NCI-H69 (cell line): ENCODE results near the gene NOS3.
"Not testable (repeated sequence)": the region's sequence is repeated elsewhere in the genome, so short reads cannot be mapped to it uniquely, and the experiment has no call there.

Experiments
- DNase-seq: peaks from one replicate; lab custom pipeline; 2025; lab: John Stamatoyannopoulos, UW

The NOS3 gene

DNA sequence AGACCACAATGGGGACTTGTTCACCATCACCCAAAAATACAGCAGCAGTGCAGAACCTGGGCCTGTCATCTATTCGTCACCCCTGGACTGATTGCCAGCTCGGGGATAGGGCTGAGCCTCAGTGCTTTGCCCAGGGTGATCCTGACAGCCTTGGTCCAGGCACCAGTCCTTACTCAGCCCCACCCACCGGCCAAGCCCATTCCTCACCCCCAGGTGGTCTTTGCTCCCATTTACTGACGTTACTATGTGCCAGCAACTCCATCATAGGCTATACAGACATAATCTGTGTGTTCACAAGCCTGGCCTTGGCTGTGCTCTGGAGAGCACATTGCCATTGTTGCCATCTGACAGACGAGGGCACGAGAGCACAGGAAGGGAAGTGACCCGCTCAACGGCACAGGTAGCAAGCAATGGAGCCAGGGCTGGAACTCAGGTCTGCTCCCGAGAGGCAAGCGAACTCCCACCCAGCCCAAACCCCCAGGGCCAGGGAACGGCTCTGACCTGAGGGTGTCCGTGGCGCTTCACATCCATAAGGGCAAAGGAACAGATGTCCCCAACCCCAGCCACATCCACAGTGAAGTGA, 26.6 kb downstream of the NOS3 start:
- peak; percentile 29 for DNase-seq

- peak; percentile 86 for DNase-seq
Observed at GRCh38 chr7:151017953-151018420, 27.2 kb downstream of the NOS3 start.

DNA sequence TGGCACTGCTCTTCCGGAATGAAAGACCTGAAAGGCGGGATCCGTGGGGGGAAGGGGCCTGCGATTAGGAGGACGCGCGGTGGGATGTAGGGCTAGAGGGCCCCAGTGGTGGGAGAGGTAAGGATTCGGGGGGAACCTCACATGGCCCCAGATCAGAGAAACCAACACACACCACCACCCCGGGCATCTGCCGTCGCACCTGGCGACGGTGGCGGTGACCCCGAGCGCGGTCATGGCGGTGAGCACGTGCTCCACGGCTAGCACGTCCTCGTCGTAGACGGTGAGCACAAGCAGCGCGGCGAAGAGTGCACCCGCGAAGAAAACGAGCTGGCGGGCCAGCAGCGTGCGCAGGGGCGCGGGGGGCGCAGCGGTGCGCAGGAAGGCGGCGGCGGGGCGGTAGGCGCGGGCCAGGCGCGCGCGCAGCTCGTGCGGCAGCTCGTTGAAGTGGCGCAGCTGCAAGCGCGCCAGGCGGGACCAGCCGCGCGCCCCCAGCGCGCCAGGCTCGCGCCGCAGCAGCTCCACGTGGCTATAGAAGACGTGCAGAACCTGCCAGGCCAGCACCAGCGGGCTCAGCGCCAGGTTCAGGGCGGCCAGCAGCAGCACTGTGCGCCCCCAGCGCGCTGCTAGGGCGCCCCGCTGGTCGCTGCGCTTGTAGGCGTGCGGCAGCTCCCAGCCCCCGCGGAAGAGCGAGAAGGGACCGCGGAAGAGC, 27.8 kb downstream of the NOS3 start:
- DNase-seq = peak; percentile 81

DNA sequence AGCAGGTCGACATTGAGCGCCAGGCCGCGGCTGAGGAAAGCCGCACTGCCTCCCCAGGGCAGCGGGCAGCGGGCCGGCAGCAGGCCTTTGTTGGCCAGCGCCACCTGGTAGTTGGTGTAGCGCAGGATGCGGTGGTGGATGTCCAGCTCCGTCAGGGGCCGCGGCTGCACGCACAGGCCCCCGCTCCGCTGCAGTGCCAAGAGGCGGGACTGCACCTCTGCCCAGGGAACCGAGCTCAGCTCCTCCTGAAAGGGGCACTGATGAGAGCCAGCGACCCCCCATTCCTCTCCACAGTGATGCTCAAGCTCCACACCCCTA, 28.3 kb downstream of the NOS3 start:
- DNase-seq = no peak

DNA sequence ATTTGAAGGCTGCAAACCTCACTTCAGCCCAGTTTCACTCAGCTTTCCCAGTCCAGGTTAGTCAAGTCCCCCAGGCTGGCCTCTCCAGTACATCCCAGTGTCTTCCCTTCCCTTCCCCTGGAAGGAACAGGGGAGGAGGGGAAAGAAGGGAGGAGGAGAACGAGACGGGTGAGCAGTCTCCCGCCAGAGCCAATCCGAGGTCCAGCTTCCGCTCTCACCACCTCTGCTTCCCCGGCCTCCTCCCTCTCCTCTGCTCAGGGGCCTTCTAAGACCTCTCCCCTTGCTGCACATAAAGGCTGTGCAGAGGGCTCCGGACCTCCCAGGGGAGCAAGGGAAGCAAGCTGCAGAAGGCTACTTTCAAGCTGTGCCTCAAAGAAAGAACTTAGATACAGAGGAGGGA, 29.4 kb downstream of the NOS3 start:
- peak; percentile 15 for DNase-seq

DNA sequence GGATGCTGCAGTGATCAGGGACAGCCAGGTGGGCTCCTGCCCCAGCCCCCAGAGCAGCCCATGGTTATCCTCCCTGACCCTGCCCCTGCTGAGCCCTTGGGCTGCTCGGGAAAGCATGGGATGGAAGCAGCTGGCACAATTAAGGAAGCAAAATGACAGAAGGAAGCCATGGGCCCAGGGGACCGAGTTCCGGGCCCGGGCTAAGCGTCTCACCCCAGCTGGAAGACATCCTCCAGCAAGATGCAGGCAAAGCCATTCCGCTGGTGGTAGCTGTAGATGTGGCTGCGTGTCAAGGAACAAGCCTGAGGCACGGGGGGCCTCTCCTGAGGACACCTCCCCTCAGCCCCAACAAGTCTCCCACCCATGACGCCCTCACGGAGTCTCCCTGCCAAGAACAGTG, 32.4 kb downstream of the NOS3 start:
- no peak for DNase-seq

DNA sequence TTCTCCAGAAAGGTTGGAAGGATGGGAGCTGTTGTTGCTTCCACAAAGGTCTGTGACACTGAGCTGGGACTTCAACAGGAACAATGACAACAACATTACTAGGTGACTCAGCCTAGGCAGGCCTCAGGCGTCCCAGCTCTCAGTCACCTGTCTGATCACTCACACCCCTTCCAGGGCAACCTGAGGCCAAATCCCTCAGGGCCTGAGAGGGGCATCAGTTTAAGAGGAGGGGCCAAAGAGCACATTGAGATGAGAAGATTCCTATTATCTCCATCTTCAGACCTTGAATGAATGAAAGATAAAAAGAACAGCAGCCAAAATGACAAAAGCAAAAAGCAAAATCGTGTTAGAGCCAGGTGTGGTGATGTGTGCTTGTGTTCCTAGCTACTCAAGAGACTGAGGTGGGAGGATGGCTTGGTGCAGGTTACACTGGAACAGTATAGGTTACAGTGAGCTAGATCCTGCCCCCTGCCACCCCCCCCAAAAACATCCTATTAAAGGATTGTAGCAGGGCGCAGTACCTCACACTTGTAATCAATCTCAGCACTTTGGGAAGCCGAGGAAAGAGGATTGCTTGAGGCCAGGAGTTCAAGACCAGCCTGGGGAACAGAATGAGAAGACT, 33.7 kb downstream of the NOS3 start, which contains the start of gene ATG9B:
Gene ATG9B (minus strand): TSS at position 60 of the 622 bp plus-strand sequence. CDS start 71 bp downstream, outside the sequence.
- DNase-seq = peak; percentile 28

DNA sequence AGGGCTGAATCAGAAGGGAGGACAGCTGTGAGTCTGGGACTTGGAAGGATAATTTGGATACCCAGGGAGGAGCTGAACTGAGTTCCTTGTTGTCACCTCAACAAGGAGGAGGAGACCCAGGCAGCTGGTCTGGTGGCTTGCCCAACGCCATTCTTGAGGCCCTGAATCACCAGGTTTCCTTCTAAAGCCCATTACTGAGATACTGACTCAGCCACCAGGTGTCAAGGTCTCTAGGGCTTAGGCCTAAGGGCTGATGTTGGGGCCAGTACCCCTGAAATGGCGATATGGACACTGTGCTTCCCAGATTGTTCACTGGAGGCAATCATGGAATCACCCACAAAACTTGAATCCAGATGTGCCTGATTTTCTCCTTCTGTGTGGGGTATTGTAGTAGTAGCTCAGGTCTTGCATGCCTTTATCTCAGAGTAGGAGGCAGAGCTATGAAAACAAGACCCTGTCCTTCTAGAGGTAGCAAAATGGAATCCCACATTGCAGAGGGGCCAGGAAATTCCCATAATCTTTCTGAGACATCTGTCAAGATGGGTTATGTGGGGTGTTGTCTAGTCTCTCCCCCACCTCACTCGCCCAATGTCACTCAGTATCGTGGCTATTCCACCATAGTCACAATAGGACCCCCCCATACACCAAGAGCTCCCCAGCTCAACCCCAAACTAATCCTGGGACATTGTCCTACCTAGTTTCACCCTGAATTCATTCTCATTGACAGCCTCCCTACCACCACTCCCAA, 35.3 kb downstream of the NOS3 start:
- no peak for DNase-seq

DNA sequence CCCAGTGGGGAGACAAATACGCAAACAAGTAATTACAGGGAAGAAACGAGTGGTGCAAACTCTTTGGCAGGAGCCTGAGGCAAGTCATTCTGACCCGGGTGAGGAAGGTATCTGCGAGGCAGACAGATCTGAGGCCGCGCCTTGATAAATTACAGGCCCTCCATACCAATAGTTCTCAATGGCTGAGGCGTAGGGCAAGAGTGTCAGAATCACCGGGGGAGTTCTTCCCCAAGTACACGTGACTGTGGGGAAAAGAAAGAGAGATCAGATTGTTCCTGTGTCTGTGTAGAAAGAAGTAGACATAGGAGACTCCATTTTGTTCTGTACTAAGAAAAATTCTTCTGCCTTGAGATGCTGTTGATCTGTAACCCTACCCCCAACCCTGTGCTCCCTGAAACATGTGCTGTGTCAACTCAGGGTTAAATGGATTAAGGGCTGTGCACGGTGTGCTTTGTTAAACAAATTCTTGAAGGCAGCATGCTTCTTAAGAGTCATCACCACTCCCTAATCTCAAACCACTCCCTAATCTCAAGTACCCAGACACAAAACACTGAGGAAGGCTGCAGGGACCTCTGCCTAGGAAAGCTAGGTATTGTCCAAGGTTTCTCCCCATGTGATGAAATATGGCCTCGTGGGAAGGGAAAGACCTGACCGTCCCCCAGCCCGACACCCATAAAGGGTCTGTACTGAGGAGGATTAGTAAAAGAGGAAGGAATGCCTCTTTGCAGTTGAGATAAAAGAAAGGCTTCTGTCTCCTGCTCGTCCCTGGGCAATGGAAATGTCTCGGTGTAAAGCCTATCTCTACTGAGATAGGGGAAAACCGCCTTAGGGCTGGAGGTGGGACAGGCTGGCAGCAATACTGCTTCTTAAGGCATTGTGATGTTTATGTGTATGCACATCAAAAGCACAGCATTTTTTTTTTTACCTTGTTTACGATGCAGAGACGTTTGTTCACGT, 36.2 kb downstream of the NOS3 start:
- peak; percentile 43 for DNase-seq

- DNase-seq = not testable (repeated sequence)
Observed at GRCh38 chr7:151027728-151028130, 36.9 kb downstream of the NOS3 start.

DNA sequence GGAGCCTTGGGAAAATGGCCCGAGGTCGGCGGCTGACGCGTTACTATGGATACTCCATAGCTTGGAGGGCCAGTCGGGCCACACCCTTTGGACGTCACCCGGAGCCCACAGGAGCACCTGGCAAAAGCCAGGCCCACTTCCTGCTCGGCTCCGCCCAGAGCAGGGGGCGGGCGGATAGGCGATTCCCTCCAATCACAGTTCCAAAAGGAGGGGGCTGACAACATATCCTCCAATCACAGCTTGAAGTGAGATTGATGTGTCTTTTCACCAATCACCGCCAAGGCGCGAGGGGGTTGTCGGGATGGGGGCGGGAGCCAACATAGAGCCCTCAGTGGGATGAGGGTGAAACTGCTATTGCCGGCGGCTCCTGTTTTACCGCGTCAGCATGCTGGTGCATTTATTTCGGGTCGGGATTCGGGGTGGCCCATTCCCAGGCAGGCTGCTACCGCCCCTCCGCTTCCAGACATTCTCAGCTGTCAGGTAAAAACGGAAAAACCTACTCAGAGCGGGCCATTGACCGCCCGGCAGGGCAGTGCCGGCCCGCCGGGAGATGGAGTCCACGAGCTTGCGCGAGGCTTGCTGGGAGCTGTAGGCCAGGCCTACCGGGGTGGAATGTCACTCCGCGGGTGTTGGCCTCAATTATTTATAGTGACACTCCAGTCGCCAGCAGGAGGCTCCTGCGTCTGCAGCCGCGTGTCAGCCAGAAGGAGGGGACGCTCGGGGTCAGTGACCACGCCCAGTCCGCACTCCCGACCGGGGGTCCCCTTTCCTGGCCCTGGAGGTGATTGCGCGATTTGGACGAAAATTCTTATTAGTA, 37.5 kb downstream of the NOS3 start, which contains the start of gene ABCB8:
Gene ABCB8 (plus strand): TSS at position 320 of the 817 bp plus-strand sequence. CDS start 66 bp downstream, at position 386.
- DNase-seq = peak; percentile 100

DNA sequence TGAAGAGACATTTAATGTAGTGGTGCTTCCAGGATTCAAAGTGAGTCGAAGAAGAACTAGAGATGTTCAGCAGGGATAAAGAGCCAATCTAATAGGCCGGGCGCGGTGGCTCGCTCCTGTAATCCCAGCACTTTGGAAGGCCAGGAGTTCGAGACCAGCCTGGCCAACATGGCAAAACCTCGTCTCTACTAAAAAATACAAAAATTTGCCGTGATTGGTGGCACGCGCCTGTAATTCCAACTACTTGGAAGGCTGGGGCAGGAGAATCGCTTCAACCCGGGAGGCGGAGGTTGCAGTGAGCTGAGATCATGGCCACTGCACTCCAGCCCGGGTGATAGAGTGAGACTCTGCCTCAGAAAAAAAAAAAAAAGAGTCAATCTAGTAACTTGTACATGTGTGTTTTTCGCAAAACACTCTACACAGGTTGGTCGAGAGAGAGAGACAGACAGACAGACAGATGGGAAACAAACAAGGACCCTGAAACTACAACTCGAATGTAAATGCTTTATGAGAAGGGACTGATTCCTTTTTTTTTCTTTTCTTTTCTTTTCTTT, 38.2 kb downstream of the NOS3 start:
- no peak for DNase-seq

DNA sequence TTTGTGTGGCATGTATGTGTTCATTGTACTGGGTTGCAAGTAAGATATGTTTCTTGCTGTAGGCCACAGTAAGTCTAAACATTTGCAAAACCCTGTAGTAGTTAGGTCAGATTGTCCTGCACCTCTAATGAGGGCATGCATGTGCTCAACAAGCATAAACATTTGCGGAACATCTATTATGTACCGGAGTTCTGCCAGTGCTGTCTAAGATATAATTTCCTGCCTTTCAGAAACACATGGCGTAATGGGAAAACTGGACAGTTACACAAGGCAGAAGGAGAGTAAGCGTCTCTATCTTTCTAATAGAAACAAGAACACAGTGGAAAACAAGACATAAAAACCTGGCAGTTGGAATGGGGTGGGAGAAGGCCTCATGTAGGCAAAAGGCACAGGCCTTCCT, 40.2 kb downstream of the NOS3 start:
- no peak for DNase-seq

- no peak for DNase-seq
Observed at GRCh38 chr7:151032936-151033863, 42.4 kb downstream of the NOS3 start.

DNA sequence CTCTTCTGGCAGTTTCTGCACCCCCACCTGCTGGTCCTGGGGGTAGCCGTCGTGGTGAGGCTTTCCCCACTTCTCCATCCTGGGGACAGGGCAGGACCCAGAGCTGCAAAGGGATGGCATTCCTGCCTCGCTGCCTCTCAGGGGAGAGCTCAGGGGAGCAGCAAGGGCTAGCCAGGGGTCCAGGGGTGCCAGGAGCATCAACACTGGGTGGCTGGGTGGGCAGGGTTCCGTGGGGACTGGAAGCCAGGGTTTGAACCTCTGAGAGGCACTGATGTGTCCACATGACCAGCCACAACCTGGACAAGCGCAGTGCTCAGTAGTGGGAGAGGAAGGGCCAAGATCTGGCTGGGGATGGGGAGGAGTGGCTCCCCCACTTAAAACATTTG, 43.0 kb downstream of the NOS3 start:
- no peak for DNase-seq

DNA sequence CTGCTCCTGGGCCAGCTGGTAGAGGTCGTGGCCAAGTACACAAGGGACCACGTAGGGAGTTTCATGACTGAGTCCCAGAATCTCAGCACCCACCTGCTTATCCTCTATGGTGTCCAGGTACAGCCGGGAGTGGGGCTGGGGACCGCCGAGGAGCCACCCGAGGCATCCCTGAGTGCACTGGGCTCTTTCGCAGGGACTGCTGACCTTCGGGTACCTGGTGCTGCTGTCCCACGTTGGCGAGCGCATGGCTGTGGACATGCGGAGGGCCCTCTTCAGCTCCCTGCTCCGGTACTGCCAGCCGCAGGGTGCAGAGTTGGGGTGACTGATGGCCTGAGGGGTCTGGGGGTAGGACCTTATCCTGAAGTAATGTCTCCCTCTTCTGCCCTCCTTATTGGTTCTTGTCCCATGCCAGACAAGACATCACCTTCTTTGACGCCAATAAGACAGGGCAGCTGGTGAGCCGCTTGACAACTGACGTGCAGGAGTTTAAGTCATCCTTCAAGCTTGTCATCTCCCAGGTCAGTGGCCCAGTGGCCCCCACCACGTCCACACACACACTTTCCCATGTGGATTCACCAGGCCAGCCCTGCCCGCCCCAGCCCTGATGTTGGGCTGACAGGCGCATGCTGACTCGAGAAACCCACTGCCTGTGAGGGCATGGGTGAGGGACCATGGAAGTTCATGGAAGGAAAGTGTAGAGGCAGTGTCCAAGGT, 43.7 kb downstream of the NOS3 start:
- DNase-seq = no peak

DNA sequence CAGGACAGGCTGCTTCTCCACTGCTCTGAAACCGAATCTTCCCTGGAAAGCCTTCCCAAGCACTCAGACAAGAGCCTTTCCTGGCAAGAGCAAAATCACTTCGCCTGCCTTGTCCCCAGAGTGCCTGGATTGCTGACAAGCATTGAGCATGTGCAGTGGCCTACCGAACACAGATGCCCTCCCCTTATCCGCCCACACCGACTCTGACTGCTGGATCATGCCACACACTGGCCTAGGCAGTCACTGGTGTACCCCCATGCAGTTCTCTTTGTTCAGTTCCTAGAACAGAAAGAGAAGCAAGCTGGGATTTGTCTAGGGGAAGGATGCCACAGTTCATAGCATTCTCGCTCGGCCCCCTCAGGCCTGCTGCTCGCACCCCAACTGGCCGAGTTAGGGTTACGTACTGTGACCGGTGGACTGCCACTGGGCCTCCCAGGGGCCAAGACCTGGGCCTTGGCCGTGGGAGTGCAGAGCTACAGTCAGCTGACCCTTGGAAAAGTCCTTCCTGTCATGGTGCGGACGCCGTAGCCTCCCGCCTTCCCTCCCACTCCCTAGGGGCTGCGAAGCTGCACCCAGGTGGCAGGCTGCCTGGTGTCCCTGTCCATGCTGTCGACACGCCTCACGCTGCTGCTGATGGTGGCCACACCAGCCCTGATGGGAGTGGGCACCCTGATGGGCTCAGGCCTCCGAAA, 44.4 kb downstream of the NOS3 start:
- DNase-seq = no peak

- no peak for DNase-seq
Observed at GRCh38 chr7:151035902-151036301, 45.1 kb downstream of the NOS3 start.
